Esophagus (tissue), 2 donors: ENCODE data around the gene METTL22. TPM values are rescaled to one million over a fixed set of nuclear protein-coding genes. Genes with fewer than 3 reads are reported as not detected.

ENCODE experiments used
- H3K27ac ChIP-seq, 2 donors: one replicate each; pipeline ENCODE4 v1.5.1; 2013; ENCODE audit warnings: low read depth in 2 of 2, mild to moderate bottlenecking in 2 of 2, inconsistent platforms in 1 of 2, low read length in 1 of 2, moderate library complexity in 1 of 2
- H3K27me3 ChIP-seq, 2 donors: one replicate each; pipeline ENCODE4 v1.6.1; 2013; ENCODE audit warnings: low read length in 2 of 2, control low read depth in 1 of 2, mild to moderate bottlenecking in 1 of 2; ENCODE audit not compliant: insufficient read depth in 2 of 2, control insufficient read depth in 1 of 2
- H3K36me3 ChIP-seq, 2 donors: one replicate each; pipeline ENCODE4 v1.6.1; 2013; ENCODE audit warnings: low read length in 1 of 2; ENCODE audit not compliant: control insufficient read depth in 2 of 2, insufficient read depth in 2 of 2
- H3K4me1 ChIP-seq, 2 donors: one replicate each; pipeline ENCODE4 v1.6.1; 2013; ENCODE audit warnings: low read length in 1 of 2; ENCODE audit not compliant: control insufficient read depth in 2 of 2, insufficient read depth in 2 of 2
- H3K4me3 ChIP-seq, 2 donors: one replicate each; pipeline ENCODE4 v1.5.1; 2013; ENCODE audit warnings: low read length in 2 of 2, mild to moderate bottlenecking in 2 of 2, low read depth in 1 of 2, moderate library complexity in 1 of 2
- H3K9me3 ChIP-seq, 2 donors: one replicate each; pipeline ENCODE4 v1.6.1; 2013; ENCODE audit warnings: mild to moderate bottlenecking in 2 of 2, low read depth in 1 of 2, low read length in 1 of 2, moderate library complexity in 1 of 2; ENCODE audit not compliant: control insufficient read depth in 2 of 2, insufficient read depth in 1 of 2
- WGBS, 2 donors: extraction: QIAGEN DNeasy Blood & Tissue Kit; methylation state at CpG; one replicate each; pipeline ENCODE4 v1.1.7; 2013; 5-methylcytosine and 5-hydroxymethylcytosine counted together
- polyA plus RNA-seq, 2 donors: library from polyadenylated mRNA; stranded (reverse); fragments of 200-250 nt; gene quantifications; one replicate each; pipeline ENCODE4 v1.2.3, GENCODE V29; 2013
- donor health status: healthy with polysubstance abuse.
- donor health status: Bipolar disorder and iron deficiency.

The METTL22 gene
- polyA plus RNA-seq, 2 donors, result 12.3 to 16.6 TPM

- 94 to 95% methylated on average over 16 of the region's 16 CpGs for WGBS, 2 donors
- H3K4me3 ChIP-seq, result no peak overlapping the region
- no peak overlapping the region for H3K27ac ChIP-seq
- no peaks in the 10 kb centered on the region for H3K27me3 ChIP-seq
- no peaks in the 10 kb centered on the region for H3K4me1 ChIP-seq
- peaks cover 29 to 48% of the 10 kb centered on the region in 2 donors for H3K36me3 ChIP-seq
- no peaks in the 10 kb centered on the region for H3K9me3 ChIP-seq
These were observed 7.7 kb downstream of the METTL22 start for GRCh38 chr16:8628981-8629725.

- Histone ChIP-seq H3K4me1 (no peaks in the 10 kb centered on the region), H3K27ac (no peak overlapping the region), H3K9me3 (no peaks in the 10 kb centered on the region), H3K27me3 (no peaks in the 10 kb centered on the region), H3K36me3 (peaks cover 29 to 56% of the 10 kb centered on the region in 2 donors), H3K4me3 (no peak overlapping the region)
- 87 to 89% methylated on average over 11 of the region's 11 CpGs for WGBS, 2 donors
These were observed 8.9 kb downstream of the METTL22 start for GRCh38 chr16:8630255-8630953.

- Histone ChIP-seq H3K27me3 (no peaks in the 10 kb centered on the region), H3K36me3 (peaks cover 26 to 51% of the 10 kb centered on the region in 2 donors), H3K9me3 (no peaks in the 10 kb centered on the region), H3K4me1 (no peaks in the 10 kb centered on the region), H3K27ac (no peak overlapping the region), H3K4me3 (no peak overlapping the region)
- 84 to 85% methylated on average over 9 of the region's 9 CpGs for WGBS, 2 donors
These were observed 9.9 kb downstream of the METTL22 start for GRCh38 chr16:8631373-8631772.

- H3K4me1 ChIP-seq, result no peaks in the 10 kb centered on the region
- H3K9me3 ChIP-seq, result no peaks in the 10 kb centered on the region
- peaks cover 25 to 49% of the 10 kb centered on the region in 2 donors for H3K36me3 ChIP-seq
- WGBS, 2 donors, result 66 to 68% methylated on average over 15 of the region's 15 CpGs
- H3K4me3 ChIP-seq, result no peak overlapping the region
- no peaks in the 10 kb centered on the region for H3K27me3 ChIP-seq
- H3K27ac ChIP-seq, result no peak overlapping the region
These were observed 10.4 kb downstream of the METTL22 start for GRCh38 chr16:8631818-8632465.

- H3K4me3 ChIP-seq, result no peak overlapping the region
- H3K4me1 ChIP-seq, result no peaks in the 10 kb centered on the region
- H3K27ac ChIP-seq, result peak overlapping the region in 1 of 2 donors; percentile 53
- 81 to 91% methylated on average over 5 of the region's 5 CpGs for WGBS, 2 donors
- H3K36me3 ChIP-seq, result peaks cover 22 to 55% of the 10 kb centered on the region in 2 donors
- no peaks in the 10 kb centered on the region for H3K9me3 ChIP-seq
- H3K27me3 ChIP-seq, result no peaks in the 10 kb centered on the region
These were observed 11.2 kb downstream of the METTL22 start for GRCh38 chr16:8632675-8633182.

GRCh38 chr16:8634991-8635736, 13.7 kb downstream of the METTL22 start:
- Histone ChIP-seq H3K36me3 (peaks cover 9 to 52% of the 10 kb centered on the region in 2 donors), H3K27ac (no peak overlapping the region), H3K27me3 (no peaks in the 10 kb centered on the region), H3K4me3 (no peak overlapping the region), H3K9me3 (no peaks in the 10 kb centered on the region), H3K4me1 (no peaks in the 10 kb centered on the region)
- WGBS, 2 donors, result 82 to 83% methylated on average over 18 of the region's 18 CpGs

GRCh38 chr16:8639694-8640093, 18.2 kb downstream of the METTL22 start:
- no peak overlapping the region for H3K4me3 ChIP-seq
- 78% methylated on average over 13 of the region's 13 CpGs for WGBS, 2 donors
- H3K9me3 ChIP-seq, result no peaks in the 10 kb centered on the region
- H3K27ac ChIP-seq, result no peak overlapping the region
- peaks cover 4 to 63% of the 10 kb centered on the region in 2 donors for H3K36me3 ChIP-seq
- no peaks in the 10 kb centered on the region for H3K4me1 ChIP-seq
- H3K27me3 ChIP-seq, result no peaks in the 10 kb centered on the region

GRCh38 chr16:8641671-8642070, 20.2 kb downstream of the METTL22 start:
- WGBS, 2 donors, result 65 to 75% methylated on average over 9 of the region's 9 CpGs
- H3K4me3 ChIP-seq, result no peak overlapping the region
- peaks cover 0 to 2% of the 10 kb centered on the region in 2 donors for H3K4me1 ChIP-seq
- no peaks in the 10 kb centered on the region for H3K27me3 ChIP-seq
- peaks cover 4 to 64% of the 10 kb centered on the region in 2 donors for H3K36me3 ChIP-seq
- H3K9me3 ChIP-seq, result no peaks in the 10 kb centered on the region
- H3K27ac ChIP-seq, result no peak overlapping the region

GRCh38 chr16:8642146-8642545, 20.6 kb downstream of the METTL22 start:
- WGBS, 2 donors, result 86 to 89% methylated on average over 16 of the region's 16 CpGs
- no peak overlapping the region for H3K4me3 ChIP-seq
- no peak overlapping the region for H3K27ac ChIP-seq
- no peaks in the 10 kb centered on the region for H3K27me3 ChIP-seq
- H3K36me3 ChIP-seq, result peaks cover 4 to 67% of the 10 kb centered on the region in 2 donors
- no peaks in the 10 kb centered on the region for H3K9me3 ChIP-seq
- H3K4me1 ChIP-seq, result peaks cover 0 to 2% of the 10 kb centered on the region in 2 donors
